Measurements from ENCODE around the gene BPGM.

The BPGM gene

GRCh38 chr7:134704827-134705226 lies 58.2 kb downstream of the BPGM start:
- no peak for TF ChIP-seq GATA3 (IDR thresholded peaks at IDR 0.05; ENCODE audit: low read depth, low read length)
- TF ChIP-seq GATA2 (IDR thresholded peaks at IDR 0.05; ENCODE audit: low read depth, low read length): no peak

GRCh38 chr7:134705716-134706115 lies 59.1 kb downstream of the BPGM start:
- TF ChIP-seq GATA2 (IDR thresholded peaks at IDR 0.05; ENCODE audit: low read depth, low read length) (no peak), GATA3 (IDR thresholded peaks at IDR 0.05; ENCODE audit: low read depth, low read length) (no peak)

GRCh38 chr7:134706468-134706867 lies 59.8 kb downstream of the BPGM start:
- no peak for TF ChIP-seq GATA3 (IDR thresholded peaks at IDR 0.05; ENCODE audit: low read depth, low read length)
- TF ChIP-seq GATA2 (IDR thresholded peaks at IDR 0.05; ENCODE audit: low read depth, low read length): no peak

GRCh38 chr7:134707663-134708378 lies 61.2 kb downstream of the BPGM start:
- TF ChIP-seq GATA2 (IDR thresholded peaks at IDR 0.05; ENCODE audit: low read depth, low read length) (no peak), GATA3 (IDR thresholded peaks at IDR 0.05; ENCODE audit: low read depth, low read length) (no peak)

GRCh38 chr7:134708692-134709091 lies 62.0 kb downstream of the BPGM start:
- TF ChIP-seq GATA3 (IDR thresholded peaks at IDR 0.05; ENCODE audit: low read depth, low read length) (no peak), GATA2 (IDR thresholded peaks at IDR 0.05; ENCODE audit: low read depth, low read length) (no peak)

GRCh38 chr7:134709197-134709596 lies 62.5 kb downstream of the BPGM start:
- TF ChIP-seq GATA3 (IDR thresholded peaks at IDR 0.05; ENCODE audit: low read depth, low read length) (no peak), GATA2 (IDR thresholded peaks at IDR 0.05; ENCODE audit: low read depth, low read length) (no peak)

GRCh38 chr7:134710511-134710853 lies 63.8 kb downstream of the BPGM start:
- no peak for TF ChIP-seq GATA2 (IDR thresholded peaks at IDR 0.05; ENCODE audit: low read depth, low read length)
- no peak for TF ChIP-seq GATA3 (IDR thresholded peaks at IDR 0.05; ENCODE audit: low read depth, low read length)

GRCh38 chr7:134710854-134711624 lies 64.4 kb downstream of the BPGM start:
- TF ChIP-seq GATA3 (IDR thresholded peaks at IDR 0.05; ENCODE audit: low read depth, low read length): no peak
- no peak for TF ChIP-seq GATA2 (IDR thresholded peaks at IDR 0.05; ENCODE audit: low read depth, low read length)

GRCh38 chr7:134712196-134712595 lies 65.5 kb downstream of the BPGM start:
- no peak for TF ChIP-seq GATA2 (IDR thresholded peaks at IDR 0.05; ENCODE audit: low read depth, low read length)
- TF ChIP-seq GATA3 (IDR thresholded peaks at IDR 0.05; ENCODE audit: low read depth, low read length): no peak

GRCh38 chr7:134714470-134715205 lies 68.0 kb downstream of the BPGM start:
- TF ChIP-seq GATA2 (IDR thresholded peaks at IDR 0.05; ENCODE audit: low read depth, low read length) (no peak), GATA3 (IDR thresholded peaks at IDR 0.05; ENCODE audit: low read depth, low read length) (no peak)

GRCh38 chr7:134718211-134718875 lies 71.7 kb downstream of the BPGM start:
- TF ChIP-seq GATA2 (IDR thresholded peaks at IDR 0.05; ENCODE audit: low read depth, low read length) (no peak), GATA3 (IDR thresholded peaks at IDR 0.05; ENCODE audit: low read depth, low read length) (no peak)

GRCh38 chr7:134720091-134720935 lies 73.7 kb downstream of the BPGM start:
- TF ChIP-seq GATA3 (IDR thresholded peaks at IDR 0.05; ENCODE audit: low read depth, low read length): no peak
- TF ChIP-seq GATA2 (IDR thresholded peaks at IDR 0.05; ENCODE audit: low read depth, low read length): no peak

GRCh38 chr7:134721171-134721570 lies 74.5 kb downstream of the BPGM start:
- TF ChIP-seq GATA3 (IDR thresholded peaks at IDR 0.05; ENCODE audit: low read depth, low read length): no peak
